GM21723 (cell line): ENCODE data around the gene KRTAP12-2.
"Not testable (repeated sequence)": the region's sequence is repeated elsewhere in the genome, so short reads cannot be mapped to it uniquely, and the experiment has no call there.

Experiments used
- ATAC-seq: cut with Tn5 transposase; IDR thresholded peaks from one replicate; pipeline ENCODE4 v1.9.1; 2021; ENCODE audit warnings: mild to moderate bottlenecking, moderate library complexity; ENCODE audit not compliant: unreplicated experiment

KRTAP12-2 gene

DNA sequence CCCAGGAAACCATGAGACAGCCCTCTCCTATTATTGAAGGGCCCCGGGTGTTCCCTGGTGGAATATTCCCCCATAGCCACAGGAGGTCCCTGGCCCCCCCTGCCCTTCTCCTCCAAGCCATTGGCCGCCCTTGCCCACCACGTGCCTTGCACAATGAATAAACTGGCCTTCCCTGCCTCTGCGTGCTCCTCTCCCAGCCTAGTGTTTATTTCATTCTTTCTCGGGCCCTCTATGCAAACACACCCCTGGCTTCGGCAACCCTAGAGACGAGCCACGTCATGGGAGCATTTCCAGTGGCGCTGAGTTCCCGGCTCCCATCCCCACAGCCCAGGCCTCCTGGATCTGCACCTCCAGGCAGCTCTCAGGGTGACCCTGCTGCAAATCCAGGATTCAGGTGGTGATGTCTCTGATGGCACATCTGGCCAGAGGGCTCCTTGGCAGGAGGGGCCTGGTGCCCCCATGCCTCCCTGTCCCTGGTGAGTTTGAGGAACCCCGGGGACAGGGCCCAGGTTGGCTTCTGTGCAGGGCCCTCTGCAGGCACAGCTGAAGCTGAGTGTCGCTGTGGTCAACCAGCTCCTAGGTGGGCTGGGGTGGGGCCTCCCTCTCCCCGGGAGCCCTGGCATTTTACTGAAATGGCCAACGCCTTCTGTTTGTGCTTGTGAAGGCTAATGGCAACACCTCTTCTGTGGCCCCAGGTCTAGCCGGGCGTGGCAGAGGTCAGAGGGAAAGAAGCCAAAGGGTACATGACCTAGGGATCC lies 36.4 kb upstream of the KRTAP12-2 start:
- ATAC-seq = no peak

DNA sequence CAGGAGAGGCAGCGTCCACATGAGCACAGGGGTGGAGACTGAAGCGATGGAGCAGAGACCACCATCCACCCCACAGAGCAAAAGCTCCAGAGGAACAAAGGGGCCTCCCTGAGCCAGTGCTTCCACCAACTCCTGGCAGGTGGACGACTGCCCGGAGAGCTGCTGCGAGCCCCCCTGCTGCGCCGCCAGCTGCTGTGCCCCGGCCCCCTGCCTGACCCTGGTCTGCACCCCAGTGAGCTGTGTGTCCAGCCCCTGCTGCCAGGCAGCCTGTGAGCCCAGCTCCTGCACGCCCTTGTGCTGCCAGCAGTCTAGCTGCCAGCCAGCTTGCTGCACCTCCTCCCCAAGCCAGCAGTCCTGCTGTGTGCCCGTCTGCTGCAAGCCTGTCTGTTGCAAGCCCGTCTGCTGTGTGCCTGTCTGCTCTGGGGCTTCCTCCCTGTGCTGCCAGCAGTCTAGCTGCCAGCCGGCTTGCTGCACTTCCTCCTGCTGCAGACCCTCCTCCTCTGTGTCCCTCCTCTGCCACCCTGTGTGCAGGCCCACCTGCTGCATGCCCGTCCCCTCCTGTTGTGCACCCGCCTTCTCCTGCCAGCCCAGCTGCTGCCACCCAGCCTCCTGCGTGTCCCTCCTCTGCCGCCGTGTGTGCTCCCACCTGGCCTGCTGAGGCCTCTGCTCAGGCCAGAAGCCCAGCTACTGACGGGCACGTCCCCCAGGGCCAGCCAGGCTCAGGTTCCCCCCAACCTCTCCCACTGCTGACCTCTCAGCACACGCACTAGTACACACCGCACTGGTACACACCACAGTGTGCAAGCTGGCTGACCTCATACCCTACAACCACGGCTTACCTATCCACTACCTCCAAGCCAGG lies 35.6 kb upstream of the KRTAP12-2 start:
- no peak for ATAC-seq

DNA sequence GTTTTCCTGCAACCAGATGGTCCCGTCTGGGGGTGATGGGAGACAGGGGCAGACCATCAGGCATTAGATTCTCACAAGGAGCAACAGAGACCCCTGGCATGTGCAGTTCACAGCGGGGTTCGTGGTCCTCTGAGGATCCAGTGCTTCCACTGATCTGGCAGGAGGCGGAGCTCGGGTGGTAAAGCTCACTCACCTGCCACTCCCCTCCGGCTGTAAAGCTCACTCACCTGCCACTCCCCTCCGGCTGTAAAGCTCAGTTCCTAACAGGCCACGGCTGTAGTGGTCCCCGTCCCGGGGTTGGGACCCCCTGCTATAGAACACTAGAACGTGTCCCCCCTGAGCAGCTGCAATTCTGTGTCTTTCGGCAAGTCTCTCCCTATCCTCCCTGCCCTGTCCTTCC lies 34.8 kb upstream of the KRTAP12-2 start:
- ATAC-seq = no peak

- no peak for ATAC-seq
Measured at GRCh38 chr21:44701023-44701400, 34.3 kb upstream of the KRTAP12-2 start.

DNA sequence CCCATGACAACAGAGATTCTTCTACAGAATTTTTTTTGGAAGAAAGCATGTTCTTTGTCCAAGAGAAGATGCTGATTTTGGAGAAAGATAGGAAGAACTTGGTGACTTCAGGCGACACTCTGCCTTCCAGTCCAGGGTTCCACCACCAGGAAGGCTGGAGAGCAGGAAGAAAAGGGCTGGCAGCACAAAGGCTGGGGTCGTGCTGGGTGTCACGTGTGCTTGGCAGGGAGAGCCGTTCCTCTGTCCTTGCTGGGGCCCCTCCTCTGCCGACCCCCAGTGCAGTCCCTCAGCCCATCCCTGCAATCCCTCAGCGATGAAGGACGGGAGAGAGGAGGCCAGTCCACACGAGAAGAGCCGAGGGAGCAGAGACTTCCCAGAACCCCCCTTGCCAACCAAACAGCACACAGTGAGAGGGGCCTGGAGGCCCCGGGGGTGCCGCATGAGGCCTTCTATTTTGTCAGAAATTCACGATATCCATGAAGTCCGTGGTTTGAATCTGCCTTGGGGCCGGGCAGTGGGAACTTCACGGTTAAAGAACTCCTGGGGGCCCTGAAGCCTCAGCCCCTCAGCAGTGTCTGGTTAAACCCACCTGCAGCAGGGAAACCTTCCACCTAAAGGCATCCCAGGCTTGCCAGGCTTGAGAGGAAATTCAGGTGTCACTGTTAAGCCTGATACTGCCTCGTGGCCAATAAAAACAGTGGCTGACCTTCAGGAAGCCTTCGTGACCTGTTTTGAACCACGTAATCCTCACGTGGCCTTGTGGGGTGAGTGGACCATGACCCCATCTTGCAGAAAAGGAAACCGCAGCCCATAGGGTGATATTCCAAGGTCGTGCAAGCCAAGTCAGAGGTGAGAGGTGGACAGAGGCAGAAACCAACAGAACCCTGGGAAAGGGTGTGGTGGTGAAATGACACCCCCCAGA lies 33.6 kb upstream of the KRTAP12-2 start:
- ATAC-seq = no peak

- ATAC-seq = no peak
Measured at GRCh38 chr21:44699502-44700001, 32.8 kb upstream of the KRTAP12-2 start.

GRCh38 chr21:44697811-44698734 lies 31.3 kb upstream of the KRTAP12-2 start:
- no peak for ATAC-seq

DNA sequence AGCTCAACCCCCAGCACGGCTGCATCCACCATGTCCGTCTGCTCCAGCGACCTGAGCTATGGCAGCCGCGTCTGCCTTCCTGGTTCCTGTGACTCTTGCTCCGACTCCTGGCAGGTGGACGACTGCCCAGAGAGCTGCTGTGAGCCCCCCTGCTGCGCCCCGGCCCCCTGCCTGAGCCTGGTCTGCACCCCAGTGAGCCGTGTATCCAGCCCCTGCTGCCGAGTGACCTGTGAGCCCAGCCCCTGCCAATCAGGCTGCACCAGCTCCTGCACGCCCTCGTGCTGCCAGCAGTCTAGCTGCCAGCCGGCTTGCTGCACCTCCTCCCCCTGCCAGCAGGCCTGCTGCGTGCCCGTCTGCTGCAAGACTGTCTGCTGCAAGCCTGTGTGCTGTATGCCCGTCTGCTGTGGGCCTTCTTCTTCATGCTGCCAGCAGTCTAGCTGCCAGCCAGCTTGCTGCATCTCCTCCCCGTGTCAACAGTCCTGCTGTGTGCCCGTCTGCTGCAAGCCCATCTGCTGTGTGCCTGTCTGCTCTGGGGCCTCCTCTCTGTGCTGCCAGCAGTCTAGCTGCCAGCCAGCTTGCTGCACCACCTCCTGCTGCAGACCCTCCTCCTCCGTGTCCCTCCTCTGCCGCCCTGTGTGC lies 30.6 kb upstream of the KRTAP12-2 start, which contains the start of gene KRTAP10-12:
Gene KRTAP10-12 (plus strand): TSS at position 1 of the 639 bp plus-strand sequence. CDS start 30 bp downstream, at position 31.
- not testable (repeated sequence) for ATAC-seq

DNA sequence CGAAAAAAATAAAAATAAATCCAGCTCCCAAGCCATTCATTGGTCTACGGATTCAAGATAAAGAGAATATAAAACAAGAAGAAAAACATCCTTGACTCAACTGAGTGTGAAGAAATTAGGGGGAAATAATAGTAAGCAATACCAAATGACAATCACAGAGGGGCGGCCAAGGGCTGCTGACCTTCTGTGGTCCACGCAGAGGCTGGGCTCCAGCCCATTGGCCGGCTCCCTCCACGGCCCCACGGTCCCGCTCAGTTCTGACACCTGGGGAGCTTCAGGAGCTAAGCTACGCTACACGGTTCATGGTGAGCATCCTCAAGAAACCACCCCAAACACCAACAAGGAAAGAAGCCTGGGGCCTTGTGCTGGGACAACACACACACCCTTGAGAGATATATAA lies 29.8 kb upstream of the KRTAP12-2 start:
- ATAC-seq = no peak

- ATAC-seq = no peak
Measured at GRCh38 chr21:44695641-44696040, 28.9 kb upstream of the KRTAP12-2 start.

- ATAC-seq = no peak
Measured at GRCh38 chr21:44695184-44695583, 28.5 kb upstream of the KRTAP12-2 start.

DNA sequence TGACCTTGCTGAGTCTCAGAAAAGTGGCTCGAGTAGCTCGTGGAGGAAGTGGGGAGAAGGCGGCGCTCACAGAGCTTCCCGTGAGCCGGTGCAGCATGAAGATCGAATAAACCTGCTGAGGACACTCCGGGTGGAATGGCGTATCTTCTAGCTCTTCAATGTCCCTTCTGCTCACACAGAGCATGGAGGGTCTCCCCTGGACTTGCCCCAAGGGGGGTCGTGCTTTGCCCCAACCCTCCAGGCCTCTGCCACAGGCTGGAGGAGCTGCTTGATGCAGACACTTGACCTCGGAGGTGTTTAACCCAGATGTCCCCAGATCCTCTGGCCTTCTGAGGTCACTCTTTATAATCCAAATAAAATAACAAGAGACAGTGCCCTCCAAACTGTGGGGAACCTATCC lies 28.0 kb upstream of the KRTAP12-2 start:
- no peak for ATAC-seq

- no peak for ATAC-seq
Measured at GRCh38 chr21:44692798-44693512, 26.2 kb upstream of the KRTAP12-2 start.

GRCh38 chr21:44691686-44692085 lies 25.0 kb upstream of the KRTAP12-2 start:
- ATAC-seq = no peak

DNA sequence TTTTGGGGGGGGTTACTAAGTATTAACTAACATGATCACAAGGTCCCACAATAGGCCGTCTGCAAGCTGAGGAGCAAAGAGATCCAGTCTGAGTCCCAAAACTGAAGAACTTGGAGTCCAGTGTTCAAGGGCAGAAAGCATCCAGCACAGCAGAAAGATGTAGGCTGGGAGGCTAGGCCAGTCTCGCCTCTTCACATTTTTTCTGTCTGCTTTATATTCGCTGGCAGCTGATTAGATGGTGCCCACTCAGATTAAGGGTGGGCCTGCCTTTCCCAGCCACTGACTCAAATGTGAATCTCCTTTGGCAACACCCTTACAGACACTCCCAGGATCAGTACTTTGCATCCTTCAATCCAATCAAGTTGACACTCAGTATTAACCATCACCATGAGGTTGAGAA lies 23.0 kb upstream of the KRTAP12-2 start:
- ATAC-seq = not testable (repeated sequence)

DNA sequence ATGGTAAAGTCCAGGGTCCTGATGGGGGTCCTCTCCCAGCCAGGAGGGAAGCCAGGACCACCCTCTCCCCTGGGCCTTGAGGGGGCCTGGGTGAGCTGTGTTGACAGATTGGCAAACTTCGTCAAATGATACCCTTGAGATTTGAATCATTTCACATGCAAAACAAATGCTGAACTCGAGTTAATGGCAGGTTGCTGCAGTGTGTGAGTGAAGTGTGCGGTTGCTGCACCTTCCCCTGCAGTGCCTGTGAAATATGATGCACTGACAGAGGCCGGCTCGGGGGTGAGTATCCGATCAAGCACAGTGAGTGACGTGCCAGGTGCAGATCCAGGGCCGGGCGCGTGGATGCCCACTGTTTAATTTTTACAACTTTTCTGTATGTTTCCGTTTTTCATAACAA lies 20.9 kb upstream of the KRTAP12-2 start:
- ATAC-seq = no peak

DNA sequence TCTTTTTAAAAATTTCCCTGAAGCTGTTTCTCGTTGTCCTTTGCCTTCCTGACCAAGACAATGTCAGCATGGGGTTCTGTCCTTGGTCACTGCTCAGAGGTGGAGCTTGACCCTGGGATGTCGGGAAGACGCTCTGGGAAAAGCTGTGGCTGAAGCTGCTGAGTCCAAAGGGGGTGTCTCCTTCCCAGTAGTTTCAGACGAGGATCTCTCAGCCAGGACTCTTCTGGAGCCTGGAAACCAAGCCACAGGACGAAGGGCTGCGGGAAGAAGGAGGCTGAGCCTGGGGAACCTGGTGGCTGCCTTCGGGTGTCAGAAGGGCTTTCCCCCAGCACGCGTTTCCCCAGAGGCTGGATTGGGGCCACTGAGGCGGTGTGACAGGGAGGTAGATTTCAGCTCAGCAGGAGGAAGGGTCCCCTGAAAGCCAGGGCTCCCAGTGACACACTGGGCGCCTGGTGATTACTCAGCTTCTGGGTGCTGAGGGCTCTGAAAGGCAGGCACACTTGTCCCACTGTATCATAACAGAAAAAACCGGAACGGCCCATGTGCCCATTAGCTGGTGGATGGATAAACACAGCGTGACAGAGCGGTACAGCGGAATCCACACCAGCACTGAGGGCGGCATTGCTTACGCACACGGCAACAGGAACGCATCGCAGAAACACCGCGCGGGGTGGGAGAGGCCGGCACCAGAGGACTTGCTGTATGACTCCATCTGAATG lies 20.3 kb upstream of the KRTAP12-2 start:
- ATAC-seq = no peak
